Pancreas (tissue), 10 donors: ENCODE results near the gene RXRA. TPM values are rescaled to one million over a fixed set of nuclear protein-coding genes. Genes with fewer than 3 reads are reported as not detected.

ENCODE experiments used
- ATAC-seq, 4 donors: fragments of 200-7000 bp; cut with Tn5 transposase; one replicate each; pipeline versions ENCODE4 v1.8.0 to v1.9.1; 2020; ENCODE audit warnings: mild to moderate bottlenecking in 4 of 4, moderate library complexity in 4 of 4
- DNase-seq, 6 donors: peaks; one replicate each; pipeline ENCODE4 v3.0.0-alpha.2; 2020
- FAIRE-seq: peaks from 2 replicates; lab custom pipeline; 2012; peaks lifted over from hg19 to GRCh38; lab: Jason Lieb, UNC
- H3K27ac ChIP-seq, 4 donors: fragments of 200-600 bp; sonication (generic); 1 replicate in 3 of 4; 2 replicates in 1 of 4; pipeline versions ENCODE4 v1.5.0 to v1.8.0; 2020
- H3K27me3 ChIP-seq, 4 donors: fragments of 200-600 bp; one replicate each; pipeline ENCODE4 v1.8.0; 2021
- H3K36me3 ChIP-seq, 3 donors: fragments of 200-600 bp; sonication (generic) in 1 of 3; one replicate each; pipeline versions ENCODE4 v1.5.0 to v1.8.0; 2020 to 2021
- H3K4me1 ChIP-seq, 3 donors: fragments of 200-600 bp; one replicate each; pipeline ENCODE4 v1.8.0; 2021
- H3K4me3 ChIP-seq, 4 donors: fragments of 200-600 bp; sonication (generic) in 2 of 4; one replicate each; pipeline versions ENCODE4 v1.5.0 to v1.8.0; 2020 to 2021
- H3K9me3 ChIP-seq, 4 donors: fragments of 200-600 bp; one replicate each; pipeline ENCODE4 v1.8.0; 2021
- WGBS, 2 donors: extraction: QIAGEN DNeasy Blood & Tissue Kit; methylation state at CpG; one replicate each; pipeline ENCODE4 v1.1.7; 2013; 5-methylcytosine and 5-hydroxymethylcytosine counted together
- intact Hi-C, 3 donors: fragments of 100-400 bp; cut with DNase I; formaldehyde crosslinking; loops; one replicate each; pipeline versions ENCODE4 v1.11.1 to v1.14.2; 2022
- polyA plus RNA-seq, 2 donors: library from polyadenylated mRNA; stranded (reverse); fragments of 200-250 nt; gene quantifications; one replicate each; pipeline ENCODE4 v1.2.3, GENCODE V29; 2013
- total RNA-seq, 6 donors: library from RNA; stranded (reverse); fragmentation: NEBNext Ultra II Directional in 4 of 6; extraction: Animal tissue kit (Norgen Biotek cat#: 25700) in 4 of 6; gene quantifications; one replicate each; pipeline versions ENCODE4 v1.2.1 to v1.2.4, GENCODE V29; 2021 to 2023
- TF ChIP-seq, protein P1 (sequence below), 4 donors: fragments of 200-600 bp; sonication (generic) in 3 of 4; IDR thresholded peaks; one replicate each; pipeline versions ENCODE4 v1.5.0 to v1.8.0; 2021; ENCODE audit warnings: antibody characterized with exemption in 4 of 4
- donor health status: healthy with polysubstance abuse.
- donor health status: DM: no; HTN: no; CAD: no; lungs with moderate emphysema.
- donor health status: DM: no; HTN: no; CAD: no.
- donor health status: control.
- donor health status: control.
- donor health status: Bipolar disorder and iron deficiency.
- donor health status: DM: yes; HTN: yes; CAD: no.
- donor health status: DM: no; HTN: no; CAD: no.
- donor health status: DM: no; HTN: no; CAD: no.
- donor health status: DM: yes; HTN: yes; CAD: no.

The RXRA gene
- total and polyA plus RNA-seq, 8 donors: 20.2 to 35.1 (median 22.9) TPM

DNA sequence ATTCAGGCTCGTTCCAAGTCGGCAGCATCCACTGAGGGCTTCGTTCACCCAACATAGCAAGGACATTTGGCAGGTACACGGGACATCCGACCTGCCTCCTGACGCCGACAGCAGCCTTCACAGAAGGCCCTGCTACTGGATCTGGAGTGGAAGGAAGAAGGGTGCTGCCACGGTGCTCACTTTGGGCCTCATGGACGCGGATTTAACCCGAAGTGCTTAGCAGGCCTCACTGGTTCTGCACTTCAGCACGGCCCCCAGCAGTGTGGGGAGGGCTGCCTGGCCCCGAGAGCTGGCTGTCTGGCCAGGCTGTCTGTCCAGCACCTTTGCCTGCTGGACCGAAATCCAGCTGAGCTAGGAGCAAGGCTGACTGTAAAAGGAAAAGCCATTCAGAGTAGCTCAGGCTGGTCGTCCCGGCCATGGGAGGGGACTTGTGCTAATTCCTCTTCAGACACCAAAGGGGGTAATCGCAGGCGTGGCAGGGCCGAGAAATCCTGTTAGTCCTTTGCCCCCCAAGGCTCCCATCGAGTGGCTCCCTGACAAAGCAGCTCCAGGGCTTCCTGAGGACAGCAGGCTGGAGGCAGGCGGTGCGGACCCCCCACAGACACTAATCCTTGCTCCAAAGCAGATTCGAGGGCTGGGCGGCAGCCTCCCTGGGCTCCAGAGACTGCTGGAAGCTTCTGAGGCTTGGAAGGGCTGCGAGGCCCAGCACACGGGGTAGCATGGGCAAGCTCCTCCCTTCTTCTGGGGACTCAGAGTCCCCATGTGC lies 11.1 kb upstream of the RXRA start:
- DNase-seq (peak in 3 of 6 donors; percentile 16 to 52 (median 48)), ATAC-seq (no peak), FAIRE-seq (no peak)
- no peak overlapping the region for H3K4me3 ChIP-seq
- intact Hi-C loops: no loop called here
- H3K27ac ChIP-seq: no peak overlapping the region
- H3K9me3 ChIP-seq: no peaks in the 10 kb centered on the region
- no peaks in the 10 kb centered on the region for H3K4me1 ChIP-seq
- H3K27me3 ChIP-seq: no peaks in the 10 kb centered on the region
- WGBS, 2 donors: 84 to 91% methylated on average over 24 to 26 of the region's 26 CpGs
- TF ChIP-seq, protein P1, sequence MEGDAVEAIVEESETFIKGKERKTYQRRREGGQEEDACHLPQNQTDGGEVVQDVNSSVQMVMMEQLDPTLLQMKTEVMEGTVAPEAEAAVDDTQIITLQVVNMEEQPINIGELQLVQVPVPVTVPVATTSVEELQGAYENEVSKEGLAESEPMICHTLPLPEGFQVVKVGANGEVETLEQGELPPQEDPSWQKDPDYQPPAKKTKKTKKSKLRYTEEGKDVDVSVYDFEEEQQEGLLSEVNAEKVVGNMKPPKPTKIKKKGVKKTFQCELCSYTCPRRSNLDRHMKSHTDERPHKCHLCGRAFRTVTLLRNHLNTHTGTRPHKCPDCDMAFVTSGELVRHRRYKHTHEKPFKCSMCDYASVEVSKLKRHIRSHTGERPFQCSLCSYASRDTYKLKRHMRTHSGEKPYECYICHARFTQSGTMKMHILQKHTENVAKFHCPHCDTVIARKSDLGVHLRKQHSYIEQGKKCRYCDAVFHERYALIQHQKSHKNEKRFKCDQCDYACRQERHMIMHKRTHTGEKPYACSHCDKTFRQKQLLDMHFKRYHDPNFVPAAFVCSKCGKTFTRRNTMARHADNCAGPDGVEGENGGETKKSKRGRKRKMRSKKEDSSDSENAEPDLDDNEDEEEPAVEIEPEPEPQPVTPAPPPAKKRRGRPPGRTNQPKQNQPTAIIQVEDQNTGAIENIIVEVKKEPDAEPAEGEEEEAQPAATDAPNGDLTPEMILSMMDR (IDR thresholded peaks at IDR 0.05): no peak
- no peaks in the 10 kb centered on the region for H3K36me3 ChIP-seq

DNA sequence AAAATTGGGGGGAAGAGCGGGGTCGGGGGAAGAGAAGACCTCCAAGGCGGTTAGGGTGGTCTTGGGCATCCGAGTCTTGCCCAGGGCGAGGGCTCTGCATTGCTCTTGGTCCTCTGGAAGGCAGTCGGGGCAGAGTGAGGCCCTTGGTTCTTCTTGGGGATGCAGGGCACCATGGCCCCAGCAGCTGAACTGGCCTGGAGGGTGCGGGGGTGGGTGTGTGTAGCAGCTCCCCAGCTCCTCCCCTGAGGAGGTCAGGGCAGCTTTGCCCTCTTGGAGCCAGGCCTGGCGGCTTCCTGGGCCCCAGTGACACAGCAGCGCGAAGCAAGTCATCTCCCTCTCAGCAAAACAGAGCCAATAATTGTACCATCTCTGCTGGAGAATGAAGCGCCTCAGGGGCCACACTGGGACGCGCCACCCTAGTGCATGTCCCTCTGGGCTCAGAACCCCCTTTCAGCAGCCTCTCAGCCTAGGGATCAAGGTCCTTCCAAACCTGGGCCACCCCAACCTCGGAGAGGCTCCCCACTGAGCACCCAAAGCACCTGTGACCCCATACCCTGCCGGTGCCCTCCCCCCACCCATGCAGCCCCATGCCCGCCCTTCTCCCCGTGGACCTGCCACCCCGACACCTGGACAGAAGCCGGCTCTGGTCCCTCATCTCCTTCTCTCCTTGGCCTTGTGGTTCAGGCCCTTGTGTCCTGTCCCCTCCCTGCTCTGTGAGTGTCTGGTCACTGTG lies 10.4 kb upstream of the RXRA start:
- no peaks in the 10 kb centered on the region for H3K27me3 ChIP-seq
- no peaks in the 10 kb centered on the region for H3K9me3 ChIP-seq
- intact Hi-C loops: no loop called here
- no peak for ATAC-seq
- peak in 2 of 6 donors; percentile 11 to 45 for DNase-seq
- H3K4me3 ChIP-seq: no peak overlapping the region
- TF ChIP-seq, protein P1 (IDR thresholded peaks at IDR 0.05): no peak
- no peaks in the 10 kb centered on the region for H3K36me3 ChIP-seq
- no peaks in the 10 kb centered on the region for H3K4me1 ChIP-seq
- FAIRE-seq: no peak
- 78 to 81% methylated on average over 17 to 19 of the region's 19 CpGs for WGBS, 2 donors
- no peak overlapping the region for H3K27ac ChIP-seq

DNA sequence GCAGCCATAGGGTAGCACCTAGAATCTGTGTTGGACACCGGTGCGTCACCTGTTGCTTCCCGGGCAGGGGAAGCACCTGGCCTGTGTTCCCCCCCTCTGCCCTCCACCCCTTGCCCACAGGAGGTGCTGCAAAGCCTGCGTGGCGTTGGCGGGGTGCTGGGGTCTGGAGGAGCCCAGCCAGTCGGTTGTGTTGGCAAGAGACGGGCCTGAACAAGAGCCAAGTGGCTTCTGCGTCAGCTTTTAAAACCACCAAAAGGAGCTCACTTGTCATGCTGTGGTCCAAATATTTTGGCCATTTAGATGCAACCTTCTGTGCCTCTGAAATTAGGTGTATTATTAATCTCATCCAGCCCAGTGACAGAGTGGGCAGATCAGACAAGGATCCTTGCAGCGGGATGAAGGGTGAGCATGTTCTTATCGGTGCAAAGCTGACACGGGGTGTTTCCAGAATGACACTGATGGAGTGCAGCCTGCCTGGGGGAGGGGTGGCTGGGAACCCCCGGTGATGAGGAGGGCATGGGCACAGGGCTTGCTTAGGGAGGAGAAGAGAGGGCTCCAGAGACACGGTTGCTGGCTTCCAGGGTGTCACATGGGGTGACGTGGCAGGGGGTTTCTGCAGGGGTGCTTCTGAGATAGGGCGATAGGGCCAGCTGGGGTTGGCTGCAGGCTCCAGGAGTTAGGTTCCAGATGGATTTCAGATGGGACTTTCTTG lies 9.7 kb upstream of the RXRA start:
- Histone ChIP-seq H3K27ac (no peak overlapping the region), H3K9me3 (no peaks in the 10 kb centered on the region)

DNA sequence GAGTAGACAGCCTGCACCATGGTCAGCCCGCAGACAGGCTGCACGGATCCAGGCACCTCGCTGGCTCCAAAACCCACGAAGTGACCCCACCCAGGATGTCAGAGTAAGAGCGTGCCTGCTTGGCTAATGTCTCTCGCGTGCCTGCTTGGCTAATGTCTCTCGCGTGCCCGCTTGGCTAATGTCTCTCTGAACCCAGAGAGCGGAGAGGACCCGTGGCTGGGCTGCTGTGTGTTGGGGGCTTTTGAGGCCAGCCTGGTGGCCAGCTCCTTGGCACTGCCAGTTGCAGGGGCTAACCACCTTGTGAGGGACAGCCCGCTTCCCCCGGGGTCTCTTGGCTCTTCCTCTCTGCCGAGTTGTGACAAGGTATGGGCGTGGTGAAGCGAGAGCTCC lies 8.9 kb upstream of the RXRA start:
- no peaks in the 10 kb centered on the region for H3K4me1 ChIP-seq
- no peaks in the 10 kb centered on the region for H3K36me3 ChIP-seq
- TF ChIP-seq, protein P1 (IDR thresholded peaks at IDR 0.05): no peak
- no peaks in the 10 kb centered on the region for H3K27me3 ChIP-seq
- intact Hi-C loops: no loop called here
- no peak for FAIRE-seq
- no peak overlapping the region for H3K4me3 ChIP-seq
- DNase-seq: peak in 2 of 6 donors; percentile 19 to 45
- no peaks in the 10 kb centered on the region for H3K9me3 ChIP-seq
- WGBS, 2 donors: 58 to 66% methylated on average over 17 of the region's 17 CpGs
- H3K27ac ChIP-seq: no peak overlapping the region
- no peak for ATAC-seq

More for the DNA sequence above, 9.7 kb upstream of the RXRA start:
- Histone ChIP-seq H3K4me1 (no peaks in the 10 kb centered on the region), H3K4me3 (no peak overlapping the region), H3K27me3 (no peaks in the 10 kb centered on the region), H3K36me3 (no peaks in the 10 kb centered on the region)
- FAIRE-seq: no peak
- intact Hi-C loops: no loop called here
- peak in 3 of 6 donors; percentile 48 to 62 (median 59) for DNase-seq
- WGBS, 2 donors: 13 to 15% methylated on average over 16 of the region's 16 CpGs
- ATAC-seq: peak in 2 of 4 donors; percentile 42 to 61
- TF ChIP-seq, protein P1 (IDR thresholded peaks at IDR 0.05): no peak
